Subcutaneous adipose tissue (tissue), 4 donors: Measurements from ENCODE around the gene CKB. TPM values are rescaled to one million over a fixed set of nuclear protein-coding genes. Genes with fewer than 3 reads are reported as not detected.

Source experiments
- total RNA-seq, 4 donors: library from RNA; depleted of rRNA; stranded (reverse); fragments of >200 nt; gene quantifications; one replicate each; pipeline ENCODE4 v1.1.0, GENCODE V29; 2016
- TF ChIP-seq, protein P1 (sequence below): fragments of 450-650 bp; IDR thresholded peaks from one replicate; pipeline ENCODE4 v1.5.1; 2016; ENCODE audit warnings: low read depth, mild to moderate bottlenecking, control low read depth, antibody characterized with exemption, moderate library complexity

CKB gene
- total RNA-seq, 4 donors from 2014 or later, result 53.8 to 512 (median 182) TPM

DNA sequence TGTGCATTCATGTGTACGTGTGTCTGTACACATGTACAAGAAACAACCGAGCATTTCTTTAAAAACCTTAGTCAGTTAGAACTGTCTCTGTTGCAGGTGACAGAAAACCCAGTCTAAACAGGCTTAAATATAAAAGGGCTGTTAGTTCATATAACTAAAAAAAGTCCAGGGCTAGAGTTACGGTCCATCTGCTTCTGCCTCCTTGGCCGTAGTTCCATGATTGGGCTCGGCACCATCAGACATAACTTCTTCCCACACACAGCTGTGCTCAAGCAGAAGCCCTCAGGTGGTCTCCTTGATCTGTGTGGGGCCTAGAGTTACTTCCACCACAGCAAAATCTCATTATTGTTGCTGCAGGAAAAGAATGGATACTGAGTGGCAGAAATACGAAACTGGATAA lies 34.6 kb downstream of the CKB start:
- TF ChIP-seq, protein P1, sequence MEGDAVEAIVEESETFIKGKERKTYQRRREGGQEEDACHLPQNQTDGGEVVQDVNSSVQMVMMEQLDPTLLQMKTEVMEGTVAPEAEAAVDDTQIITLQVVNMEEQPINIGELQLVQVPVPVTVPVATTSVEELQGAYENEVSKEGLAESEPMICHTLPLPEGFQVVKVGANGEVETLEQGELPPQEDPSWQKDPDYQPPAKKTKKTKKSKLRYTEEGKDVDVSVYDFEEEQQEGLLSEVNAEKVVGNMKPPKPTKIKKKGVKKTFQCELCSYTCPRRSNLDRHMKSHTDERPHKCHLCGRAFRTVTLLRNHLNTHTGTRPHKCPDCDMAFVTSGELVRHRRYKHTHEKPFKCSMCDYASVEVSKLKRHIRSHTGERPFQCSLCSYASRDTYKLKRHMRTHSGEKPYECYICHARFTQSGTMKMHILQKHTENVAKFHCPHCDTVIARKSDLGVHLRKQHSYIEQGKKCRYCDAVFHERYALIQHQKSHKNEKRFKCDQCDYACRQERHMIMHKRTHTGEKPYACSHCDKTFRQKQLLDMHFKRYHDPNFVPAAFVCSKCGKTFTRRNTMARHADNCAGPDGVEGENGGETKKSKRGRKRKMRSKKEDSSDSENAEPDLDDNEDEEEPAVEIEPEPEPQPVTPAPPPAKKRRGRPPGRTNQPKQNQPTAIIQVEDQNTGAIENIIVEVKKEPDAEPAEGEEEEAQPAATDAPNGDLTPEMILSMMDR, result no peak

DNA sequence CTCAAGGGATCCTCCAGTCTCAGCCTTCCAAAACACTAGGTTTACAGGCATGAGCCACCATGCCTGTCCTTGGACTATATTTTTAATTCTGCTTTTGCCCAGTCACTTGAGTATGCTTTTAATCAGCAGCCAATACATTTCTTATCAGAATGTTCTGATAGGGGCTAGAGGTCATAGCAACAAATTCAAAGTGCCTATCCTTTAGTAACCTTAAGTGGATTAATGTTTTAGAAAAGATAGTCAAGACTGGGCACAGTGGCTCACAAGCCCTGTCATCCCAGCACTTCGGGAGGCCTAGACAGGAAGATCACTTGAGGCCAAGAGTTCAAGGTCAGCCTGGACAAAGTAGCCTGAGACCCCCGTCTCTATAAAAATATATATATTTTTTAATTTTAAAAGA lies 37.1 kb downstream of the CKB start:
- TF ChIP-seq, protein P1, result no peak

DNA sequence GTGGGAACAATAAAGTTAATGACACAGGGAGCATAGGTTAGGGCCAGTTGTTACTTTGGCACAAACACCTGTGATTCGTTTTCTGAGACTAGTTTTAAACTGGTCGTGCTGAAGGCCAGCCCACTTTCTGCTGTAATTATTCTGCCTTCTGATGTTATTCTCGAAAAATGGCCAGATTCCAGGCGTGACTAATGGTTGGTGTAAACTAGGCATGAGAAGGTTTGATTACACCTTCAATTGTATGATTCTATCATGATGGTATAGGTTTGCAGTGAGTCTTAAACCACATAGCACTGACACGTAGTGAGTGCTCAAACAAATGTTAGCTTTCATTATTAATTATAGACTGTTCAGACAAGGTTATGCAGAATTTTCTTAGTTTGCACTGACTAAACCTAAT lies 39.0 kb downstream of the CKB start:
- TF ChIP-seq, protein P1, result no peak

DNA sequence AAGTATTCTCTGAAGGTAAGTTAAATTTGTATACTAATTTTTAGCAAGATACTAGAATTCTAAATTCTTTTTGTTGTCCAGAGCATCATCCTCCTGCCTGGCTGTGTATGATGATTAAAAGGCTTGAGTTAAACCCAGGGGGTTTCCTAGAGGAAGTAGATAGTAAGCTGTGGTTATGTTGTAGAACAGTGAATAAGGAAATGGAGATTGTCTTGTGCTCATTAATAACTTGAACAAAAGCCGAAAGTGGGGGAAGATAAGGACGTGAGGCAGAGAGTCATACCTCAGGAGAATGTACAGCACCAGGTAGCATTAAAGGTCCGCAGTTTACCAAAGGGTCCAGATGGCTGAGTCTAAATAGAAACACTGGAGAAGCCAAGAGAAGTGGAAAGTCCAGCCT lies 42.0 kb downstream of the CKB start:
- TF ChIP-seq, protein P1, result no peak

DNA sequence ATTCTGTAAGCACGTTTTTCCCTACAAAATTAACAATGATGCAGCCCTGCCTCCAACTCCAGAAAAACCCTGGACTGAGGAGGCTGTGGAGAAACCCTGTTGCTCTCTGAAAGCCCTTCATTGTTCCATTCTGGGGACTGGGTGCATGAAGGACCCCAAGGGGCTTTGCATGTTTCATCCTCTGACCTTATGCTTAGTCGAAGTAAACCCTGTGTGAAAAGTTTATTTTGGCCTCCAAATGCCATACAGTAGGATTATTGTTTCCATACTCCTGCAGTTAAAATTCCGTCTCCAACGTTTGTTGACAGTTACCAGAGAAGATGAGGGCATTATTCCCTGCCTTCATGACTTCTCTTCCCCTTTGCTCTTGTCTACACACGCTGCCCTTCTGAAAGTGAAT lies 46.0 kb downstream of the CKB start:
- TF ChIP-seq, protein P1, result no peak

DNA sequence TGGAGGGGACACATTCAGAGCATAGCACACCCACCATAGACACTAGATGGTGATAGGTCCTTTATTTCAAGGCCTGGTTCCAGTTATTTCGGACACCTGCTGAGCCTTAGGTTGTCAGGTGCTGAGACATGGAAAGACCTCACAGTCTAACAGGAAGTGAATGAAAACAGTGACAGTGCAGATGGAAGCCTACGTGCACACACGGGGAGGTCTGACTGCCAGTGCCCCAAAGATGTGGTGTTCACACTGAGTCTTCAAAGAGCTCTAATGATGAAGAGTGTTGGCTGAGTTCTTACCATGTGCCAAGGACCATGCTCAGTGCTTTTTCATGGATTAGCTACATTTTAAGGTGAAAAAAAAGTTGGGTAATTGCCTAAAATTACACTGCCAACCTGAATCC lies 46.6 kb downstream of the CKB start:
- TF ChIP-seq, protein P1, result no peak

DNA sequence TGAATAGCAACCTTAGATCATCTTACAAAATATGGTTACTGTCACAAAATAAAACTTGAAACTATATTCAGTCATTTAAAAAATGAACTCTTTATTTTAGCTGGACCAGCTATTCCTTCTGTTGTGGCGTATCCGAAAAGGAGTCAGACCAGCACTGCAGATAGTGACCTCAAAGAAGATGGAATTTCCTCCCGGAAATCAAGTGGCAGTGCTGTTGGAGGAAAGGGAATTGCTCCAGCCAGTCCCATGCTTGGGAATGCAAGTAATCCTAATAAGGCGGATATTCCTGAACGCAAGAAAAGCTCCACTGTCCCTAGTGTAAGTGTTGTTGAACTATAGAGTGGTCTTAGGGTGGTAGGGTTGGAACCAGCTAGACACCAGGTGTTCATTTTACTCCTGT lies 47.7 kb downstream of the CKB start:
- TF ChIP-seq, protein P1, result no peak
